ENCODE results near the gene CALN1. TPM values are rescaled to one million over a fixed set of nuclear protein-coding genes. Genes with fewer than 3 reads are reported as not detected.

The CALN1 gene
- total and polyA plus RNA-seq, 2 of the 8 experiments (the other 6 are each of a cell fraction or from before 2014, with no cell fraction given) = 6.4 to 15.2 TPM

DNA sequence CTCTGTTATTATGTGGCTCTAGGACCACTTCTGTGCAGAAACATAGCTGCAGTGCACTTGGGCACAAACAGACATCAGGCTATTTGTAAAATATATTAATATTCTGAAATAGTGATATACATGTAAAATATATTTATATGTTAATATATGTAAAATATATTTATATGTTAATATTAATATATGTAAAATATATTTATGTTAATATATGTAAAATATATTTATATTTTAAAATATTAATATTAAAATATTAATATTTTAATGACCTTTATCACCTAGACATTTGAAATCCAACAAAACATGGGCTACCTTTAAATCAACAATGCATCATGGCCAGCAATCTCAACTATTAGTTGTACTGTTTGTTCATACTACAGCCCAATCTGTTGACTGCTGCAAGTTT lies 347.2 kb downstream of the CALN1 start (continued):
- TF ChIP-seq RBBP5 (IDR thresholded peaks at IDR 0.05; ENCODE audit: borderline replicate concordance, low read depth, low read length) (no peak), TEAD4 (IDR thresholded peaks at IDR 0.05; ENCODE audit: low read depth, low read length) (no peak), ASH2L (IDR thresholded peaks at IDR 0.05; ENCODE audit: low read length) (no peak)

All from H1 (cell line).